ENCODE measurements around the gene EPB42. TPM values are rescaled to one million over a fixed set of nuclear protein-coding genes. Genes with fewer than 3 reads are reported as not detected.

EPB42 gene
- total RNA-seq, 4 donors from 2014 or later = not detected

DNA sequence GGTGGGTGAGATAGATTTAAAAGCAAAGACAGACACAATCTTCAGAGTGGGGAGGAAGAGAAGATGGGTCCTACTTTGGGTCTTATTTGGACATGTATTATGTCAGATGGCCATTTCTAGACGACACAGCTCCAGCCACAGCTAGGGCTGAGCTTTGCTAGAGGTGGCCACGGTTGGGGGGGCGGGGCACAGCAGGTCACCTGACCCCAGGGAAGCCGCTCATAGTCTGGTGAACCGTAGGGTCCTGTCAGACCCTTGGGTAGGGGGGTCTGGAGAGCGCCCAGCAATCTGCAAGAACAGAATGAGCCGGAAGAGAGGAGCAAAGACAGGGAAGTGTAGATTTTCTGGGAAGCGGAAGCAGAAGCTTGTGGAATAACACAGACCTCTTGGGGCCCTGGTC is 6.6 kb downstream of the EPB42 start:
- no peak overlapping the region for H3K27ac ChIP-seq
- no peaks in the 10 kb centered on the region for H3K36me3 ChIP-seq
- TF ChIP-seq POLR2A (IDR thresholded peaks at IDR 0.05) (no peak), EP300 (IDR thresholded peaks at IDR 0.05) (no peak), POLR2AphosphoS5 (IDR thresholded peaks at IDR 0.05) (no peak)
- TF ChIP-seq, protein P1, sequence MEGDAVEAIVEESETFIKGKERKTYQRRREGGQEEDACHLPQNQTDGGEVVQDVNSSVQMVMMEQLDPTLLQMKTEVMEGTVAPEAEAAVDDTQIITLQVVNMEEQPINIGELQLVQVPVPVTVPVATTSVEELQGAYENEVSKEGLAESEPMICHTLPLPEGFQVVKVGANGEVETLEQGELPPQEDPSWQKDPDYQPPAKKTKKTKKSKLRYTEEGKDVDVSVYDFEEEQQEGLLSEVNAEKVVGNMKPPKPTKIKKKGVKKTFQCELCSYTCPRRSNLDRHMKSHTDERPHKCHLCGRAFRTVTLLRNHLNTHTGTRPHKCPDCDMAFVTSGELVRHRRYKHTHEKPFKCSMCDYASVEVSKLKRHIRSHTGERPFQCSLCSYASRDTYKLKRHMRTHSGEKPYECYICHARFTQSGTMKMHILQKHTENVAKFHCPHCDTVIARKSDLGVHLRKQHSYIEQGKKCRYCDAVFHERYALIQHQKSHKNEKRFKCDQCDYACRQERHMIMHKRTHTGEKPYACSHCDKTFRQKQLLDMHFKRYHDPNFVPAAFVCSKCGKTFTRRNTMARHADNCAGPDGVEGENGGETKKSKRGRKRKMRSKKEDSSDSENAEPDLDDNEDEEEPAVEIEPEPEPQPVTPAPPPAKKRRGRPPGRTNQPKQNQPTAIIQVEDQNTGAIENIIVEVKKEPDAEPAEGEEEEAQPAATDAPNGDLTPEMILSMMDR (IDR thresholded peaks at IDR 0.05) = no peak
- DNase-seq (ENCODE audit: low spot score in 2 of 2) = peak in 1 of 2 donors; percentile 5
- no peak overlapping the region for H3K4me3 ChIP-seq
- peaks cover 5% of the 10 kb centered on the region for H3K27me3 ChIP-seq
- H3K4me1 ChIP-seq = peaks cover 6% of the 10 kb centered on the region
- H3K9me3 ChIP-seq = no peaks in the 10 kb centered on the region
- 79% methylated on average over 8 of the region's 8 CpGs for WGBS

DNA sequence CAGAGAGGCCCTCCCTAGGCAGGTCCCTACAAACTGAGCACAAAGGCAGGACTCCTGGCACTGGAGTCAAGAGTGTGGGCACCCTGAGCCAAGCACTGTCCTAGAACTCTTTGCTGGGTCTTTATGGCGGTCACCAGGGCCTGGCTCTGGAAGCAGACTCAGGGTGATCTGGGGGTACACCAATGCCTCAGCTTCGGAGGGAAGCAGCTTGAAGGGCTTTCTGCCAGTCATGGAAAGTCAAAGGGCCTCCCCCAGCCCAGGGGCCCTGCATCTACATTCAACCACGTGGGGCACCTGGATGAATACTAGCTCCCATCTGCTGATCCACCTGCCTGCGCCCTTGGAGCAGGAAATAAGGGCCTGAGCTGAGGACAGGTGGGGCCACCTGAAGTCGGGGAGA is 7.4 kb downstream of the EPB42 start:
- Histone ChIP-seq H3K4me3 (no peak overlapping the region), H3K27me3 (peaks cover 12% of the 10 kb centered on the region), H3K36me3 (no peaks in the 10 kb centered on the region), H3K4me1 (no peaks in the 10 kb centered on the region), H3K27ac (no peak overlapping the region), H3K9me3 (no peaks in the 10 kb centered on the region)
- DNase-seq (ENCODE audit: low spot score in 2 of 2) = no peak
- WGBS = 92% methylated on average over 5 of the region's 5 CpGs
- TF ChIP-seq POLR2AphosphoS5 (IDR thresholded peaks at IDR 0.05) (no peak), EP300 (IDR thresholded peaks at IDR 0.05) (no peak), POLR2A (IDR thresholded peaks at IDR 0.05) (no peak)
- TF ChIP-seq, protein P1 (IDR thresholded peaks at IDR 0.05) = no peak

DNA sequence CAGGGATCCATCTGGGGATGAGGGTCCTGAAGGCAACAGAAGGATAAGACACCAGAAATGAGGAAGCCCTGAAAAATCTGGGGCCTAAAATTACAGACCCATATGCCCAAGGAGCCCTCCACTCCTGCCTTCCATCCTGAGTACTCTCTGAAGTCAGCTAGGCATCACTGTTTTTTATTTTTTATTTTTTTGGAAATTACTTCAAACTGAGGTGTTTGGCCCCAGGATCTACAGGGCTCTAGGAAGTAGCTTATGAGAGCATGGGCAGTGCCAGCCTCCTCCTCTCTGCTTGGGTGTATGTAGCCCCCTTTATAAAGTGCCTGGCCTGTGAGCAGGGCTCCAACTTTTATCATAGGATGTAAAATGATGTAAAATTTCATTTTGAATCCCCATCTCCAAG is 7.9 kb downstream of the EPB42 start:
- H3K4me1 ChIP-seq = no peaks in the 10 kb centered on the region
- TF ChIP-seq POLR2AphosphoS5 (IDR thresholded peaks at IDR 0.05) = no peak
- no peak for TF ChIP-seq POLR2A (IDR thresholded peaks at IDR 0.05)
- TF ChIP-seq EP300 (IDR thresholded peaks at IDR 0.05) = no peak
- TF ChIP-seq, protein P1 (IDR thresholded peaks at IDR 0.05) = no peak
- H3K27me3 ChIP-seq = peaks cover 17% of the 10 kb centered on the region
- DNase-seq (ENCODE audit: low spot score in 2 of 2) = no peak
- H3K4me3 ChIP-seq = no peak overlapping the region
- no peaks in the 10 kb centered on the region for H3K9me3 ChIP-seq
- no peak overlapping the region for H3K27ac ChIP-seq
- H3K36me3 ChIP-seq = no peaks in the 10 kb centered on the region

DNA sequence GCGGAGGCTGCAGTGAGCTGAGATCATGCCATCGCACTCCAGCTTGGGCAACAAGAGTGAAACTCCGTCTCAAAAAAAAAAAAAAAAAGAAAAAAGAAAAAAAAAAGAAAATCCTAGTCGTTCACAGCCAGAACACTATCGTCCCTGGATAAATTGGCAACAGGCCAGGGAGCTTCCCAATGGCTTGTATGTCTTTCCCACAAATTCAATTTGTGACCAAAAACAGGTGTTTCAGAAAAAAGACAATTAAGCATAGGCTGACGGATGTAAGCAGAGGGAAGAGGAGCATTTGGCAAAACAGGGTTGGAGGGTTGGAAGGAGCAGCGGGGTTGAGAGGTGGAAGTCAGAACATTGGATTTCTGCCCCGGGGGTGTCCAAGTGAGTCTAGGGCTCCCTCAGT is 8.5 kb downstream of the EPB42 start:
- no peaks in the 10 kb centered on the region for H3K4me1 ChIP-seq
- DNase-seq (ENCODE audit: low spot score in 2 of 2) = peak in 1 of 2 donors; percentile 16
- TF ChIP-seq POLR2A (IDR thresholded peaks at IDR 0.05) = no peak
- TF ChIP-seq POLR2AphosphoS5 (IDR thresholded peaks at IDR 0.05) = no peak
- TF ChIP-seq EP300 (IDR thresholded peaks at IDR 0.05) = no peak
- TF ChIP-seq, protein P1 (IDR thresholded peaks at IDR 0.05) = no peak
- WGBS = 77% methylated on average over 8 of the region's 8 CpGs
- H3K27me3 ChIP-seq = peaks cover 18% of the 10 kb centered on the region
- no peaks in the 10 kb centered on the region for H3K36me3 ChIP-seq
- no peaks in the 10 kb centered on the region for H3K9me3 ChIP-seq
- no peak overlapping the region for H3K4me3 ChIP-seq
- no peak overlapping the region for H3K27ac ChIP-seq

DNA sequence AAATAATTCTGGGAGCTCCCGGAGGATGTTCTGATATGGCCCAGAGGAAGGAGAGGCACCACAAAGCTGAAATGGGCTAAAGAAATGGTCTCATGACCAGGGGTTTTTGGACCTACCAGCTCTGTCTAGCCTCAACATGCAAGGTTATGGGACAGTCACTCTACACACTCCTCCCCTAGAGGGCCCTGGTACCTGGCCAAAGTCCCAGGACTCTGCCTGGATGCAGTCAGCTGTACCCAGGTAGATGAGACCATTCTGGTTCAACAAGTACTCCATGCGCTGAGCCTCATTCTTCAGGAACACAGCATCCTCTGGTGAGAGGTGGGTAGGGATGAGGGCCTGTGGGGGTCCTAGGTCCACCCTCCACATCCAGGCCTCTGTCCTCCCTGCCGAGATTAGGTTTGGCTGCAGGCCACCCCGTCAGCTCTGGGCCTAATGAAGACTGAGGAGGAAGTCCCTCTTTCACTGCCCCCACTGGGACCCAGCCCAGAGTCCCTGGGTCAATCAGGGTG is 9.5 kb downstream of the EPB42 start:
- Histone ChIP-seq H3K27ac (no peak overlapping the region), H3K27me3 (peaks cover 18% of the 10 kb centered on the region), H3K36me3 (no peaks in the 10 kb centered on the region), H3K4me1 (no peaks in the 10 kb centered on the region), H3K4me3 (no peak overlapping the region), H3K9me3 (no peaks in the 10 kb centered on the region)
- DNase-seq (ENCODE audit: low spot score in 2 of 2) = peak in 1 of 2 donors; percentile 50
- 88% methylated on average over 4 of the region's 4 CpGs for WGBS
- TF ChIP-seq POLR2AphosphoS5 (IDR thresholded peaks at IDR 0.05) (no peak), POLR2A (IDR thresholded peaks at IDR 0.05) (no peak), EP300 (IDR thresholded peaks at IDR 0.05) (no peak)
- TF ChIP-seq, protein P1 (IDR thresholded peaks at IDR 0.05) = no peak
